HCT116 (cell line): ENCODE data around the gene EEF1A2. TPM values are rescaled to one million over a fixed set of nuclear protein-coding genes. Genes with fewer than 3 reads are reported as not detected.

Experiments
- ATAC-seq: fragments of 200-7000 bp; cut with Tn5 transposase; 2 replicates; pipeline ENCODE4 v1.9.1; 2020; ENCODE audit warnings: mild to moderate bottlenecking, moderate library complexity
- BruUV-seq: library from RNA; stranded (reverse); fragments of 400-500 nt; replicated peaks from 2 replicates; lab custom pipeline; 2021; lab: Mats Ljungman, UMichigan
- CTCF ChIA-PET: fragments of 300-600 bp; sonication (Branson Sonifier 250); formaldehyde crosslinking; loops from one replicate; lab custom pipeline; 2021; ENCODE audit warnings: antibody characterized with exemption; lab: Charles Lee
- POLR2A ChIA-PET: fragments of 300-600, 350-600 bp; sonication (Branson Sonifier 250); formaldehyde crosslinking; loops from one replicate; lab custom pipeline; 2021; ENCODE audit warnings: antibody characterized with exemption; lab: Charles Lee
- RAD21 ChIA-PET, 2 experiments: fragments of 300-600 bp; sonication (Branson Sonifier 250); formaldehyde crosslinking; loops; one replicate each; lab custom pipeline; 2023; ENCODE audit warnings: low total read pairs in 2 of 2; ENCODE audit not compliant: uncharacterized antibody in 2 of 2, unreplicated experiment in 2 of 2, low non-redundant PET in 1 of 2; lab: Charles Lee
- DNase-seq: peaks from one replicate; pipeline ENCODE4 v3.0.0-alpha.2; 2010; ENCODE audit warnings: low read depth, low spot score
- H2AFZ ChIP-seq: fragments of 200-600 bp; shearing (Covaris generic), sonication (generic); 2 replicates; pipeline ENCODE4 v1.6.1; 2017; ENCODE audit warnings: low read depth, mixed run types, mixed read lengths, antibody characterized with exemption, low read length; ENCODE audit not compliant: poor library complexity, severe bottlenecking
- H3K27ac ChIP-seq: 2 replicates; pipeline ENCODE4 v1.5.1; 2012; ENCODE audit warnings: low read depth, low read length
- H3K27me3 ChIP-seq: fragments of 200-600 bp; sonication (generic); 2 replicates; pipeline ENCODE4 v1.6.1; 2016; ENCODE audit warnings: mixed run types, low read length, mixed read lengths; ENCODE audit not compliant: insufficient read depth
- H3K36me3 ChIP-seq, 2 experiments: fragments of 200-500 bp in 1 of 2; fragments of 200-600 bp in 1 of 2; sonication (Bioruptor generic) in 1 of 2; sonication (generic) in 1 of 2; 2 replicates each; pipeline versions ENCODE4 v1.5.1 to v1.6.1; 2014 to 2016; ENCODE audit warnings: low read length in 2 of 2, inconsistent platforms in 1 of 2, mixed read lengths in 1 of 2, mixed run types in 1 of 2; ENCODE audit not compliant: insufficient read depth in 2 of 2, control insufficient read depth in 1 of 2
- H3K4me1 ChIP-seq, 2 experiments: fragments of 200-600 bp in 1 of 2; sonication (generic) in 1 of 2; 2 replicates each; pipeline versions ENCODE4 v1.5.1 to v1.6.1; 2012 to 2017; ENCODE audit warnings: low read length in 2 of 2, inconsistent platforms in 1 of 2, mild to moderate bottlenecking in 1 of 2, mixed read lengths in 1 of 2, mixed run types in 1 of 2, moderate library complexity in 1 of 2; ENCODE audit not compliant: insufficient read depth in 2 of 2, control insufficient read depth in 1 of 2
- H3K4me2 ChIP-seq: fragments of 200-600 bp; sonication (generic); 2 replicates; pipeline ENCODE4 v1.6.1; 2017; ENCODE audit warnings: mixed run types, low read length, mixed read lengths
- H3K4me3 ChIP-seq, 2 experiments: fragments of 200-600 bp in 1 of 2; sonication (generic) in 1 of 2; replicated peaks in 1 of 2; 2 replicates each; pipeline ENCODE4 v1.5.1; 2011 to 2016; ENCODE audit warnings: low read length in 2 of 2, control low read depth in 1 of 2, low read depth in 1 of 2, mild to moderate bottlenecking in 1 of 2, mixed read lengths in 1 of 2, mixed run types in 1 of 2
- H3K79me2 ChIP-seq: fragments of 200-600 bp; sonication (generic); 2 replicates; pipeline ENCODE4 v1.6.1; 2017; ENCODE audit warnings: mild to moderate bottlenecking, mixed run types, low read length, moderate library complexity, mixed read lengths; ENCODE audit not compliant: insufficient read depth
- H3K9ac ChIP-seq: fragments of 200-600 bp; sonication (generic); 2 replicates; pipeline ENCODE4 v1.6.1; 2016; ENCODE audit warnings: low read length, mixed read lengths
- H3K9me2 ChIP-seq: fragments of 200-600 bp; sonication (generic), shearing (Covaris generic); 2 replicates; pipeline ENCODE4 v1.6.1; 2017; ENCODE audit warnings: mixed run types, mild to moderate bottlenecking, moderate library complexity; ENCODE audit not compliant: insufficient read depth
- H3K9me3 ChIP-seq, 2 experiments: fragments of 200-500 bp in 1 of 2; fragments of 200-600 bp in 1 of 2; sonication (Bioruptor generic) in 1 of 2; sonication (generic) in 1 of 2; 2 replicates each; pipeline ENCODE4 v1.6.1; 2014 to 2017; ENCODE audit warnings: low read length in 2 of 2, mixed read lengths in 2 of 2, inconsistent platforms in 1 of 2, low read depth in 1 of 2, mild to moderate bottlenecking in 1 of 2, mixed run types in 1 of 2, moderate library complexity in 1 of 2; ENCODE audit not compliant: control insufficient read depth in 1 of 2, insufficient read depth in 1 of 2
- H4K20me1 ChIP-seq: fragments of 200-600 bp; sonication (generic), shearing (Covaris generic); 2 replicates; pipeline ENCODE4 v1.6.1; 2017; ENCODE audit warnings: mixed run types, mild to moderate bottlenecking, moderate library complexity; ENCODE audit not compliant: insufficient read depth
- CBX3 ChIP-seq: IDR thresholded peaks from 2 replicates; pipeline ENCODE4 v1.6.1; 2012; ENCODE audit warnings: low read depth
- EGR1 ChIP-seq: IDR thresholded peaks from 2 replicates; pipeline ENCODE4 v1.6.1; 2012; ENCODE audit warnings: low read depth
- ELF1 ChIP-seq: IDR thresholded peaks from 2 replicates; pipeline ENCODE4 v1.6.1; 2012; ENCODE audit warnings: low read depth, borderline replicate concordance
- EZH2 ChIP-seq: fragments of 200-600 bp; sonication (generic); IDR thresholded peaks from 2 replicates; pipeline ENCODE4 v1.6.1; 2017; ENCODE audit warnings: antibody characterized with exemption, mixed run types
- FOSL1 ChIP-seq: IDR thresholded peaks from 2 replicates; pipeline ENCODE4 v1.6.1; 2012; ENCODE audit warnings: low read depth
- JUND ChIP-seq: IDR thresholded peaks from 2 replicates; pipeline ENCODE4 v1.6.1; 2012
- POLR2A ChIP-seq: IDR thresholded peaks from 2 replicates; pipeline ENCODE4 v1.7.0; 2011; ENCODE audit warnings: borderline replicate concordance; ENCODE audit not compliant: insufficient read depth, insufficient read length; ENCODE audit errors: extremely low read depth
- RAD21 ChIP-seq: IDR thresholded peaks from 2 replicates; pipeline ENCODE4 v1.6.1; 2012; ENCODE audit warnings: low read depth, mild to moderate bottlenecking
- SIN3A ChIP-seq: IDR thresholded peaks from 2 replicates; pipeline ENCODE4 v1.6.1; 2012; ENCODE audit warnings: low read depth
- SP1 ChIP-seq: IDR thresholded peaks from 2 replicates; pipeline ENCODE4 v1.6.1; 2012; ENCODE audit warnings: low read depth
- SRF ChIP-seq: IDR thresholded peaks from 2 replicates; pipeline ENCODE4 v1.6.1; 2012; ENCODE audit warnings: low read depth
- YY1 ChIP-seq: IDR thresholded peaks from 2 replicates; pipeline ENCODE4 v1.6.1; 2011; ENCODE audit warnings: low read length, low read depth, moderate library complexity, mild to moderate bottlenecking; ENCODE audit not compliant: insufficient replicate concordance; ENCODE audit errors: extremely low read depth
- ZFX ChIP-seq: fragments of 450-650 bp; IDR thresholded peaks from 2 replicates; pipeline ENCODE4 v1.6.1; 2017
- ZNF274 ChIP-seq: fragments of 200-500 bp; sonication (Bioruptor generic); IDR thresholded peaks from 2 replicates; pipeline ENCODE4 v1.6.1; 2014; ENCODE audit warnings: mild to moderate bottlenecking, low read depth, low read length, inconsistent platforms
- intact Hi-C: fragments of 100-400 bp; cut with micrococcal nuclease; formaldehyde crosslinking; loops from 2 replicates; pipeline ENCODE4 v1.10.0; 2022
- total RNA-seq: library from RNA; stranded (reverse); gene quantifications from one replicate; pipeline ENCODE4 v1.2.1, GENCODE V29; 2021; ENCODE audit not compliant: unreplicated experiment
- TF ChIP-seq, protein P1 (sequence below): IDR thresholded peaks from 2 replicates; pipeline ENCODE4 v1.6.1; 2011; ENCODE audit warnings: mild to moderate bottlenecking, low read length, moderate library complexity; ENCODE audit not compliant: insufficient replicate concordance; ENCODE audit errors: extremely low read depth
- TF ChIP-seq, protein P2 (sequence below), 3 experiments: fragments of 200-600 bp in 1 of 3; sonication (generic) in 1 of 3; IDR thresholded peaks in 2 of 3; conservative IDR thresholded peaks in 1 of 3; 2 replicates each; pipeline ENCODE4 v1.5.1; 2012 to 2017; ENCODE audit warnings: low read depth in 2 of 3, low read length in 2 of 3, antibody characterized with exemption in 1 of 3, borderline replicate concordance in 1 of 3, control low read depth in 1 of 3, mild to moderate bottlenecking in 1 of 3, mixed read lengths in 1 of 3, mixed run types in 1 of 3, moderate library complexity in 1 of 3; ENCODE audit not compliant: insufficient read depth in 1 of 3
- TF ChIP-seq, protein P3 (sequence below): IDR thresholded peaks from 2 replicates; pipeline ENCODE4 v1.6.1; 2012

The EEF1A2 gene
- total RNA-seq, 1 experiment from 2014 or later = 454 TPM

DNA sequence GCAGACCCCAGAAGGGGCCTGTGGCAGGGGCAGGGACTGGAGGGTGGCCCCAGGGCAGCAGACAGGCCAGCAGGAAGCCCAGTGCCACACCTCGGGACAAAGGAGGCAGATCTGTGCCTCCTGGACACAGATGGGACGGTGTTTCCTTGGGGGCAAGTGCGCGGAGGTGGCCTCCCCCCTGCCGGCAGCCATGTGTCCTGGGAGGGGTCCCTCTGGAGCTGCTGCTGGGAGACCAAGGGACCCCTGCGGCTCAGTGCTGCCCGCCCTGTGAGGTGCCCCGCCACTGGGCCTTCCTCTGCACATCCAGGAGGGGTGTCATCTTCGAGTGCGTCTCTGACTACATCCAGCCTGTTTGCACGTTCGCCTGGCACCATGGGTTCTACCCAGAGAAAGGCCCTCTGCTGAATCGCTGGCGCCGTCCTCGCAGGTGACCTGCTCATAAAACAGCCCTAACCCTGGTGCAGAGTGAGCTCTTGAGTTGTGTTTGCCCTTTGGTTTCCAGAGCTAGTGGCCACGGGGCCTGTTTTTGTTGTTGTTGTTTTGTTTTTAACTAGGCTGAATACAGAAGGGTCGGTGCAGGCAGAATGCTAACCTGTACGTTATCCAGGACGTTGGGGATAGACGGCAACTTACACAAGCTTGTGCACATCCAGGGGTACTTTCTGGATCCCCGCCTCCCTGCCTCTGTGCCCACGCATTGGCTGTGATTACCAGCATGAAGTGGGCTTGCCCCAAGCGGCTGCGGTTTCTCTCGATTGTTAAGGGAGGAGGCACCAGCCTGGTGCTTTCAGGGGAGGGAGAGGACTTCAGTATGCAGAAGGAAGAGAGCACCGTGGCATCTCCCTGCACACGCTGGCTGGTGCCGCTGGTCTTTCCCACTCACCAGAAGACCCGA, 25.1 kb downstream of the EEF1A2 start:
- no peak for ATAC-seq
- H3K27me3 ChIP-seq = no peaks in the 10 kb centered on the region
- no TSS peak for BruUV-seq

More for the DNA sequence above, 25.1 kb downstream of the EEF1A2 start:
- TF ChIP-seq SP1 (no peak), EGR1 (no peak), FOSL1 (no peak), CBX3 (no peak), RAD21 (no peak), SIN3A (no peak), YY1 (no peak), EZH2 (no peak), JUND (no peak), POLR2A (no peak), ELF1 (no peak), ZNF274 (no peak), SRF (no peak), ZFX (no peak)
- TF ChIP-seq, protein P1, sequence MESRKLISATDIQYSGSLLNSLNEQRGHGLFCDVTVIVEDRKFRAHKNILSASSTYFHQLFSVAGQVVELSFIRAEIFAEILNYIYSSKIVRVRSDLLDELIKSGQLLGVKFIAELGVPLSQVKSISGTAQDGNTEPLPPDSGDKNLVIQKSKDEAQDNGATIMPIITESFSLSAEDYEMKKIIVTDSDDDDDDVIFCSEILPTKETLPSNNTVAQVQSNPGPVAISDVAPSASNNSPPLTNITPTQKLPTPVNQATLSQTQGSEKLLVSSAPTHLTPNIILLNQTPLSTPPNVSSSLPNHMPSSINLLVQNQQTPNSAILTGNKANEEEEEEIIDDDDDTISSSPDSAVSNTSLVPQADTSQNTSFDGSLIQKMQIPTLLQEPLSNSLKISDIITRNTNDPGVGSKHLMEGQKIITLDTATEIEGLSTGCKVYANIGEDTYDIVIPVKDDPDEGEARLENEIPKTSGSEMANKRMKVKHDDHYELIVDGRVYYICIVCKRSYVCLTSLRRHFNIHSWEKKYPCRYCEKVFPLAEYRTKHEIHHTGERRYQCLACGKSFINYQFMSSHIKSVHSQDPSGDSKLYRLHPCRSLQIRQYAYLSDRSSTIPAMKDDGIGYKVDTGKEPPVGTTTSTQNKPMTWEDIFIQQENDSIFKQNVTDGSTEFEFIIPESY = no peak
- TF ChIP-seq, protein P2, sequence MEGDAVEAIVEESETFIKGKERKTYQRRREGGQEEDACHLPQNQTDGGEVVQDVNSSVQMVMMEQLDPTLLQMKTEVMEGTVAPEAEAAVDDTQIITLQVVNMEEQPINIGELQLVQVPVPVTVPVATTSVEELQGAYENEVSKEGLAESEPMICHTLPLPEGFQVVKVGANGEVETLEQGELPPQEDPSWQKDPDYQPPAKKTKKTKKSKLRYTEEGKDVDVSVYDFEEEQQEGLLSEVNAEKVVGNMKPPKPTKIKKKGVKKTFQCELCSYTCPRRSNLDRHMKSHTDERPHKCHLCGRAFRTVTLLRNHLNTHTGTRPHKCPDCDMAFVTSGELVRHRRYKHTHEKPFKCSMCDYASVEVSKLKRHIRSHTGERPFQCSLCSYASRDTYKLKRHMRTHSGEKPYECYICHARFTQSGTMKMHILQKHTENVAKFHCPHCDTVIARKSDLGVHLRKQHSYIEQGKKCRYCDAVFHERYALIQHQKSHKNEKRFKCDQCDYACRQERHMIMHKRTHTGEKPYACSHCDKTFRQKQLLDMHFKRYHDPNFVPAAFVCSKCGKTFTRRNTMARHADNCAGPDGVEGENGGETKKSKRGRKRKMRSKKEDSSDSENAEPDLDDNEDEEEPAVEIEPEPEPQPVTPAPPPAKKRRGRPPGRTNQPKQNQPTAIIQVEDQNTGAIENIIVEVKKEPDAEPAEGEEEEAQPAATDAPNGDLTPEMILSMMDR (IDR thresholded peaks at IDR 0.05 in 2 of 3, conservative IDR thresholded peaks at IDR 0.05 in 1 of 3; ENCODE audit: borderline replicate concordance in 1 of 3, insufficient read depth in 1 of 3, low read depth in 2 of 3, low read length in 2 of 3) = no peak
- TF ChIP-seq, protein P3, sequence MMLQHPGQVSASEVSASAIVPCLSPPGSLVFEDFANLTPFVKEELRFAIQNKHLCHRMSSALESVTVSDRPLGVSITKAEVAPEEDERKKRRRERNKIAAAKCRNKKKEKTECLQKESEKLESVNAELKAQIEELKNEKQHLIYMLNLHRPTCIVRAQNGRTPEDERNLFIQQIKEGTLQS = no peak
- Histone ChIP-seq H3K36me3 (no peaks in the 10 kb centered on the region), H3K27ac (no peak overlapping the region; the same call in 1 of the 2 replicates), H3K9ac (no peak overlapping the region), H2AFZ (no peak overlapping the region), H3K4me2 (no peak overlapping the region), H4K20me1 (no peaks in the 10 kb centered on the region), H3K9me3 (no peaks in the 10 kb centered on the region), H3K9me2 (no peaks in the 10 kb centered on the region), H3K4me3 (no peak overlapping the region), H3K4me1 (peaks cover 0 to 11% of the 10 kb centered on the region in 2 experiments; a peak in 1 of 4 replicates), H3K79me2 (peaks cover 32% of the 10 kb centered on the region)
- DNase-seq = no peak
- RAD21 ChIA-PET = no interaction called here
- intact Hi-C loops = no loop called here
- CTCF ChIA-PET = interaction anchor here (1.1 kb wide), 1 partner anchor 23 kb away, joined by 3 read pairs; no protein-coding TSS in a partner anchor
- POLR2A ChIA-PET = no interaction called here
